HepG2 (cell line): Measurements from ENCODE around the gene CDYL. TPM values are rescaled to one million over a fixed set of nuclear protein-coding genes. Genes with fewer than 3 reads are reported as not detected.
A peak's percentile ranks its signal among the peaks of the same experiment; 100 is the strongest.

Experiments used
- ATAC-seq: fragments of 200-7000 bp; cut with Tn5 transposase; 3 replicates; pipeline ENCODE4 v1.9.1; 2020; ENCODE audit warnings: mild to moderate bottlenecking, moderate library complexity
- BruUV-seq: library from RNA; stranded (reverse); fragments of 400-500 nt; replicated peaks from 2 replicates; lab custom pipeline; 2021; lab: Mats Ljungman, UMichigan
- CTCF ChIA-PET: fragments of 300-600 bp; formaldehyde crosslinking; extraction: SDS; loops from one replicate; lab custom pipeline; 2021; ENCODE audit warnings: low total read pairs, inconsistent platforms, low intra/inter-chr PET ratio; lab: Yijun Ruan, JAX
- POLR2A ChIA-PET: fragments of 350-600 bp; sonication (Branson Sonifier 250); formaldehyde crosslinking; loops from one replicate; lab custom pipeline; 2020; ENCODE audit warnings: antibody characterized with exemption, inconsistent platforms; lab: Yijun Ruan, JAX
- DNase-seq: peaks from one replicate; pipeline ENCODE4 v3.0.0-alpha.2; 2015; ENCODE audit warnings: low spot score
- FAIRE-seq: peaks from 3 replicates; lab custom pipeline; 2011; peaks lifted over from hg19 to GRCh38; lab: Jason Lieb, UNC
- H2AFZ ChIP-seq: one replicate; pipeline ENCODE4 v1.6.1; 2011; ENCODE audit warnings: low read length, inconsistent platforms
- H3K27ac ChIP-seq: fragments of 300-600 bp; 3 replicates; pipeline ENCODE4 v1.8.0; 2011; ENCODE audit warnings: mixed run types, mild to moderate bottlenecking, mixed read lengths, low read length, inconsistent platforms; ENCODE audit not compliant: insufficient read depth; ENCODE audit errors: extremely low read length
- H3K27me3 ChIP-seq, 2 experiments: fragments of 200-600 bp in 1 of 2; 2 replicates in 1 of 2; 3 replicates in 1 of 2; pipeline versions ENCODE4 v1.6.0 to v1.8.0; 2011; ENCODE audit warnings: low read length in 2 of 2, mild to moderate bottlenecking in 2 of 2, moderate library complexity in 2 of 2, inconsistent platforms in 1 of 2; ENCODE audit not compliant: insufficient read depth in 2 of 2, control insufficient read depth in 1 of 2
- H3K36me3 ChIP-seq, 2 experiments: fragments of 200-600 bp in 1 of 2; replicated peaks in 1 of 2; 2 replicates in 1 of 2; 3 replicates in 1 of 2; pipeline versions ENCODE4 v1.5.1 to v1.8.0; 2011; ENCODE audit warnings: low read length in 2 of 2, inconsistent platforms in 1 of 2; ENCODE audit not compliant: insufficient read depth in 2 of 2, control insufficient read depth in 1 of 2
- H3K4me1 ChIP-seq: 2 replicates; pipeline ENCODE4 v1.5.1; 2012; ENCODE audit warnings: low read length, inconsistent platforms; ENCODE audit not compliant: insufficient read depth
- H3K4me2 ChIP-seq: 2 replicates; pipeline ENCODE4 v1.6.0; 2011; ENCODE audit warnings: low read depth, low read length, inconsistent platforms
- H3K4me3 ChIP-seq, 3 experiments: fragments of 200-600 bp in 1 of 3; sonication (generic), shearing (Covaris generic) in 1 of 3; replicated peaks in 1 of 3; 2 replicates each; pipeline ENCODE4 v1.5.1; 2011 to 2016; ENCODE audit warnings: low read length in 3 of 3, inconsistent platforms in 2 of 3, low read depth in 2 of 3, mild to moderate bottlenecking in 2 of 3, control low read depth in 1 of 3, mixed read lengths in 1 of 3; ENCODE audit not compliant: insufficient read depth in 1 of 3
- H3K79me2 ChIP-seq: one replicate; pipeline ENCODE4 v1.6.1; 2011; ENCODE audit warnings: low read length, inconsistent platforms; ENCODE audit not compliant: insufficient read depth
- H3K9ac ChIP-seq: 2 replicates; pipeline ENCODE4 v1.6.0; 2011; ENCODE audit warnings: mild to moderate bottlenecking, low read depth, low read length, inconsistent platforms; ENCODE audit not compliant: insufficient read depth
- H3K9me3 ChIP-seq: 2 replicates; pipeline ENCODE4 v1.5.1; 2012; ENCODE audit warnings: mild to moderate bottlenecking, low read length
- H4K20me1 ChIP-seq: 2 replicates; pipeline ENCODE4 v1.6.0; 2011; ENCODE audit warnings: inconsistent platforms, mild to moderate bottlenecking, low read length, moderate library complexity; ENCODE audit not compliant: insufficient read depth
- AGO1 ChIP-seq: fragments of 200-400 bp; formaldehyde crosslinking; IDR thresholded peaks from 2 replicates; pipeline ENCODE4 v1.6.1; 2017; ENCODE audit warnings: mild to moderate bottlenecking, low read depth, low read length, moderate library complexity; ENCODE audit not compliant: poor library complexity, severe bottlenecking
- ELF1 ChIP-seq: sonication (generic); formaldehyde crosslinking; IDR thresholded peaks from 2 replicates; pipeline ENCODE4 v1.4.0; 2020; ENCODE audit warnings: missing genetic modification reagents
- KDM4B ChIP-seq: sonication (generic); formaldehyde crosslinking; IDR thresholded peaks from 2 replicates; pipeline ENCODE4 v1.4.0; 2020; ENCODE audit warnings: missing genetic modification reagents
- MTA1 ChIP-seq: sonication (generic); formaldehyde crosslinking; IDR thresholded peaks from 2 replicates; pipeline ENCODE4 v1.4.0; 2020; ENCODE audit warnings: missing genetic modification reagents, mild to moderate bottlenecking, borderline replicate concordance
- RBFOX2 ChIP-seq: fragments of 200-400 bp; formaldehyde crosslinking; IDR thresholded peaks from 2 replicates; pipeline ENCODE4 v1.6.1; 2017; ENCODE audit warnings: low read depth, mild to moderate bottlenecking, low read length
- SCMH1 ChIP-seq: sonication (generic); formaldehyde crosslinking; IDR thresholded peaks from 2 replicates; pipeline ENCODE4 v1.9.0; 2021; ENCODE audit warnings: missing genetic modification reagents, mild to moderate bottlenecking, borderline replicate concordance
- SP4 ChIP-seq: sonication (generic); formaldehyde crosslinking; IDR thresholded peaks from 2 replicates; pipeline ENCODE4 v1.8.1; 2023; ENCODE audit warnings: mild to moderate bottlenecking, missing genetic modification reagents
- SUZ12 ChIP-seq: fragments of 150-350 bp; IDR thresholded peaks from 2 replicates; pipeline ENCODE4 v1.6.1; 2014; ENCODE audit warnings: low read depth, low read length
- TMF1 ChIP-seq: sonication (generic); formaldehyde crosslinking; IDR thresholded peaks from 2 replicates; pipeline ENCODE4 v1.8.1; 2022; ENCODE audit warnings: low read depth, missing genetic modification reagents
- ZBTB42 ChIP-seq: sonication (generic); formaldehyde crosslinking; IDR thresholded peaks from 2 replicates; pipeline ENCODE4 v1.5.0; 2020; ENCODE audit warnings: mild to moderate bottlenecking, missing genetic modification reagents
- ZFP36 ChIP-seq: fragments of 150-350 bp; IDR thresholded peaks from 2 replicates; pipeline ENCODE4 v1.6.1; 2018; ENCODE audit warnings: borderline replicate concordance, low read length, low read depth; ENCODE audit not compliant: partially characterized antibody
- ZNF10 ChIP-seq: sonication (generic); formaldehyde crosslinking; IDR thresholded peaks from 2 replicates; pipeline ENCODE4 v1.4.0; 2020; ENCODE audit warnings: mild to moderate bottlenecking, low read depth, missing genetic modification reagents, borderline replicate concordance
- ZNF350 ChIP-seq: sonication (generic); formaldehyde crosslinking; IDR thresholded peaks from 2 replicates; pipeline ENCODE4 v1.4.0; 2020; ENCODE audit warnings: mild to moderate bottlenecking, low read depth, missing genetic modification reagents, borderline replicate concordance
- ZNF550 ChIP-seq: sonication (generic); formaldehyde crosslinking; IDR thresholded peaks from 2 replicates; pipeline ENCODE4 v1.4.0; 2020; ENCODE audit warnings: mild to moderate bottlenecking, missing genetic modification reagents, borderline replicate concordance
- ZNF577 ChIP-seq: sonication (generic); formaldehyde crosslinking; IDR thresholded peaks from 2 replicates; pipeline ENCODE4 v1.4.0; 2020; ENCODE audit warnings: mild to moderate bottlenecking, low read depth, missing genetic modification reagents, borderline replicate concordance
- ZNF709 ChIP-seq: sonication (generic); formaldehyde crosslinking; IDR thresholded peaks from 2 replicates; pipeline ENCODE4 v1.5.0; 2020; ENCODE audit warnings: mild to moderate bottlenecking, missing genetic modification reagents
- ZNF777 ChIP-seq: sonication (generic); formaldehyde crosslinking; IDR thresholded peaks from 2 replicates; pipeline ENCODE4 v1.4.0; 2020; ENCODE audit warnings: missing genetic modification reagents
- WGBS: methylation state at CpG from one replicate; pipeline ENCODE4 v1.1.6; 2017; ENCODE audit warnings: low lambda C conversion rate; 5-methylcytosine and 5-hydroxymethylcytosine counted together
- in situ Hi-C: cut with HindIII; loops from 2 replicates; pipeline ENCODE4 v1.10.0; 2017; ENCODE audit warnings: low pct_unique_long_range_greater_than_20kb; ENCODE audit not compliant: extremely low pct_ligation_motif_present
- intact Hi-C: fragments of 100-400 bp; cut with micrococcal nuclease; formaldehyde crosslinking; loops from one replicate; pipeline ENCODE4 v1.10.0; 2022; ENCODE audit not compliant: unreplicated experiment
- polyA plus RNA-seq, 8 experiments: library from polyadenylated mRNA; depleted of rRNA in 3 of 8; stranded (reverse) in 7 of 8; unstranded in 1 of 8; fragments of >200 nt; fragmentation: Illumina TruSeq in 4 of 8; extraction: Trizol in 4 of 8; gene quantifications; 2 replicates each; pipeline versions ENCODE4 v1.2.1 to v1.2.3, GENCODE V29; 2011 to 2016; ENCODE audit warnings: low read depth in 4 of 8, missing spikeins in 1 of 8, mixed read lengths in 1 of 8; ENCODE audit not compliant: insufficient read depth in 1 of 8
- total RNA-seq, 5 experiments: library from RNA; depleted of rRNA; stranded (reverse); fragments of >200 nt; fragmentation: Illumina TruSeq; extraction: Trizol; gene quantifications; 2 replicates each; pipeline ENCODE4 v1.2.3, GENCODE V29; 2016; ENCODE audit warnings: low read depth in 1 of 5
- TF ChIP-seq, protein P1 (sequence below): sonication (generic); formaldehyde crosslinking; IDR thresholded peaks from 2 replicates; pipeline ENCODE4 v1.8.1; 2023; ENCODE audit warnings: missing genetic modification reagents, mild to moderate bottlenecking, borderline replicate concordance
- TF ChIP-seq, protein P2 (sequence below), 2 experiments: fragments of 450-650 bp in 1 of 2; sonication (generic) in 1 of 2; formaldehyde crosslinking; IDR thresholded peaks; 2 replicates each; pipeline versions ENCODE4 v1.5.0 to v1.8.0; 2020 to 2022; ENCODE audit warnings: mild to moderate bottlenecking in 1 of 2, missing genetic modification reagents in 1 of 2
- TF ChIP-seq, protein P3 (sequence below): sonication (generic); formaldehyde crosslinking; IDR thresholded peaks from 2 replicates; pipeline ENCODE4 v1.5.1; 2020; ENCODE audit warnings: missing genetic modification reagents, mild to moderate bottlenecking, borderline replicate concordance

CDYL gene
- total and polyA plus RNA-seq, 2 of the 13 experiments (the other 11 are each of a cell fraction or from before 2014, with no cell fraction given) = 22.8 to 105 TPM

DNA sequence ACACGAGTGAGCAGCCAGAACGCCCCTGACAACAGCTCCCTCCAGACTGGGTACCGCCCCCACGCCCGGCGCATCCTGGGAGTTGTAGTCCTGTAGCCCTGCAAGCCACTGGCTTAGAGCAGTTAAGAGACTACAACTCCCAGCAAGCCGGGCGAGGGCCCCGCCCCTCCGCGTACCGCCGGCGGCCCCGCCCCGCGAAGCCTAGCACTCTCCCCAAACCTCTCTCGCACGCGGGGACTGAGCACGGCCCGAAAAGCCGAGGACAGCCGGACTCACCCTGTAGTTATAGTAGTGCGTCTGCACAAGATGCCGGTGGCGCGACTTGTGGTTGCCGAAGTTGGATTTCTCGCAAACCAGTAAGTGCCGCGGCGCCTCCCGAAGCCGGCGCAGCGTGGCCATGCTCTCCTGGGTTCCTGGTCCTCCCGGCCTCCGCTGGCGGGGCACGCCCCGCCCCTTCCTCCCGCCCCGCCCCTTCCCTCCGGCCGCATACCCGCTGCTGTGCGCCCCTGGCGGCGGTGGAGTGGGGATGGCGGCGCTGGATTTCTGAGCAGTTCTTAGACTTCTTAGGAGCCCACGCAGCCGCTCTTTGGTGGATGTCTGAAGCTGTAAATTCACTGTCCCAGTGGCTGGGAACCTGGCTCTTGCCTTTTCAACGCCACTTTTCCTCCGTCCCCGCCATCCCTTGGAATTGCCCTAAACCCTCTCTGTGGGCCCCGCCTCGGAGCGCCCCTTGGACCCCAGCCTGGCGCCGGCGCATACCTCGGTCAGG, 227.6 kb downstream of the CDYL start, which contains the start of gene RPP40:
RPP40 (minus strand) TSS at position 434 of the 769 bp plus-strand sequence; CDS start at position 399, 35 bp downstream.
- Histone ChIP-seq H3K9ac (peak within 1 kb of the TSS; percentile 87), H2AFZ (peak within 1 kb of the TSS; percentile 11), H3K27me3 (no peaks in the 10 kb centered on the region), H3K36me3 (peaks cover 8 to 25% of the 10 kb centered on the region in 2 experiments), H3K4me2 (peak within 1 kb of the TSS; percentile 94), H3K9me3 (no peaks in the 10 kb centered on the region), H3K4me1 (peaks cover 38% of the 10 kb centered on the region), H4K20me1 (no peaks in the 10 kb centered on the region), H3K79me2 (peaks cover 7% of the 10 kb centered on the region), H3K4me3 (peak within 1 kb of the TSS; percentile 65 to 80 (median 68)), H3K27ac (peak within 1 kb of the TSS; percentile 96)
- in situ Hi-C loops (no loop called here), intact Hi-C loops (loop anchor here (1.0 kb wide), 2 partner anchors 14 to 27 kb away; no protein-coding TSS in a partner anchor)
- FAIRE-seq (peak; percentile 55), ATAC-seq (peak; percentile 98), DNase-seq (peak; percentile 97)
- WGBS = under 1% methylated on average over 22 of the region's 64 CpGs
- ChIA-PET POLR2A (interaction anchor here (0.6 to 2.3 kb wide), 14 partner anchors 10 to 983 kb away, joined by 3 to 26 read pairs (median 6); partner anchors contain the start of gene CDYL), CTCF (interaction anchor here (2.1 kb wide), 1 partner anchor 27 kb away, joined by 7 read pairs; no protein-coding TSS in a partner anchor)
- no TSS peak for BruUV-seq
- TF ChIP-seq RBFOX2 (peak; percentile 95), ZBTB42 (0 out of 2 replicates have a peak, but pooled peaks have one; percentile 70), SP4 (peak; percentile 98), MTA1 (CRISPR knock-in tag) (peak; percentile 75; the same call in 1 of the 2 replicates), ZNF577 (CRISPR knock-in tag) (no peak), SUZ12 (peak; percentile 95), ZNF709 (CRISPR knock-in tag) (peak; percentile 92), ELF1 (CRISPR knock-in tag) (peak; percentile 68), SCMH1 (CRISPR knock-in tag) (no peak), ZNF550 (no peak; the same call in 1 of the 2 replicates), KDM4B (CRISPR knock-in tag) (peak; percentile 33), ZNF350 (CRISPR knock-in tag) (peak; percentile 96), TMF1 (no peak), ZNF777 (CRISPR knock-in tag) (peak; percentile 37; the same call in 1 of the 2 replicates), AGO1 (no peak), ZNF10 (CRISPR knock-in tag) (no peak), ZFP36 (no peak)
- TF ChIP-seq, protein P1, sequence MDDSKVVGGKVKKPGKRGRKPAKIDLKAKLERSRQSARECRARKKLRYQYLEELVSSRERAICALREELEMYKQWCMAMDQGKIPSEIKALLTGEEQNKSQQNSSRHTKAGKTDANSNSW (CRISPR knock-in tag) = peak; percentile 98; the same call in 1 of the 2 replicates
- TF ChIP-seq, protein P2, sequence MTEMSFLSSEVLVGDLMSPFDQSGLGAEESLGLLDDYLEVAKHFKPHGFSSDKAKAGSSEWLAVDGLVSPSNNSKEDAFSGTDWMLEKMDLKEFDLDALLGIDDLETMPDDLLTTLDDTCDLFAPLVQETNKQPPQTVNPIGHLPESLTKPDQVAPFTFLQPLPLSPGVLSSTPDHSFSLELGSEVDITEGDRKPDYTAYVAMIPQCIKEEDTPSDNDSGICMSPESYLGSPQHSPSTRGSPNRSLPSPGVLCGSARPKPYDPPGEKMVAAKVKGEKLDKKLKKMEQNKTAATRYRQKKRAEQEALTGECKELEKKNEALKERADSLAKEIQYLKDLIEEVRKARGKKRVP (CRISPR knock-in tag; IDR thresholded peaks at IDR 0.05) = peak in 1 of 2 experiments; percentile 46; a peak in 1 of 4 replicates
- TF ChIP-seq, protein P3, sequence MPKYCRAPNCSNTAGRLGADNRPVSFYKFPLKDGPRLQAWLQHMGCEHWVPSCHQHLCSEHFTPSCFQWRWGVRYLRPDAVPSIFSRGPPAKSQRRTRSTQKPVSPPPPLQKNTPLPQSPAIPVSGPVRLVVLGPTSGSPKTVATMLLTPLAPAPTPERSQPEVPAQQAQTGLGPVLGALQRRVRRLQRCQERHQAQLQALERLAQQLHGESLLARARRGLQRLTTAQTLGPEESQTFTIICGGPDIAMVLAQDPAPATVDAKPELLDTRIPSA (CRISPR knock-in tag) = peak; percentile 76; the same call in 1 of the 2 replicates
